ENCODE measurements around the gene SAMSN1.

- TF ChIP-seq CTCF (IDR thresholded peaks at IDR 0.05) = no peak
- no peak for TF ChIP-seq POLR2A (IDR thresholded peaks at IDR 0.05)
Measured at GRCh38 chr21:14520535-14520934, 25.6 kb downstream of the SAMSN1 start.

Data from body of pancreas (tissue), 4 donors.